WTC11 (cell line): ENCODE measurements around the gene ADIG.
A peak's percentile ranks its signal among the peaks of the same experiment; 100 is the strongest.

ENCODE experiments used
- E2F4 ChIP-seq: sonication (generic); formaldehyde crosslinking; IDR thresholded peaks from 2 replicates; pipeline ENCODE4 v1.8.1; 2022; ENCODE audit warnings: low read depth, mild to moderate bottlenecking, moderate library complexity, missing genetic modification reagents, borderline replicate concordance
- ESRRA ChIP-seq: sonication (generic); formaldehyde crosslinking; IDR thresholded peaks from 2 replicates; pipeline ENCODE4 v1.8.1; 2022; ENCODE audit warnings: mild to moderate bottlenecking, missing genetic modification reagents, borderline replicate concordance
- FOXJ3 ChIP-seq: sonication (generic); formaldehyde crosslinking; IDR thresholded peaks from 2 replicates; pipeline ENCODE4 v1.9.0; 2021; ENCODE audit warnings: missing genetic modification reagents, mild to moderate bottlenecking, borderline replicate concordance
- GABPB1 ChIP-seq: sonication (generic); formaldehyde crosslinking; IDR thresholded peaks from 2 replicates; pipeline ENCODE4 v1.8.1; 2023; ENCODE audit warnings: mild to moderate bottlenecking, missing genetic modification reagents
- JUN ChIP-seq: sonication (generic); formaldehyde crosslinking; IDR thresholded peaks from 2 replicates; pipeline ENCODE4 v1.8.0; 2023; ENCODE audit warnings: mild to moderate bottlenecking, missing genetic modification reagents
- ZNF138 ChIP-seq: sonication (generic); formaldehyde crosslinking; conservative IDR thresholded peaks from 2 replicates; pipeline ENCODE4 v1.8.1; 2022; ENCODE audit warnings: mild to moderate bottlenecking, moderate library complexity, missing genetic modification reagents
- ZNF263 ChIP-seq: sonication (generic); formaldehyde crosslinking; IDR thresholded peaks from 2 replicates; pipeline ENCODE4 v1.8.1; 2022; ENCODE audit warnings: low read depth, mild to moderate bottlenecking, moderate library complexity, missing genetic modification reagents
- TF ChIP-seq, protein P1 (sequence below): fragments of 200-600 bp; IDR thresholded peaks from 2 replicates; pipeline ENCODE4 v1.8.0; 2022; ENCODE audit warnings: antibody characterized with exemption
- TF ChIP-seq, protein P2 (sequence below): sonication (generic); formaldehyde crosslinking; IDR thresholded peaks from 2 replicates; pipeline ENCODE4 v1.8.1; 2023; ENCODE audit warnings: mild to moderate bottlenecking, missing genetic modification reagents, moderate library complexity
- TF ChIP-seq, protein P3 (sequence below): sonication (generic); formaldehyde crosslinking; IDR thresholded peaks from 2 replicates; pipeline ENCODE4 v1.8.0; 2022; ENCODE audit warnings: mild to moderate bottlenecking, missing genetic modification reagents

GRCh38 chr20:38585404-38586180 lies 4.6 kb downstream of the ADIG start:
- TF ChIP-seq, protein P1, sequence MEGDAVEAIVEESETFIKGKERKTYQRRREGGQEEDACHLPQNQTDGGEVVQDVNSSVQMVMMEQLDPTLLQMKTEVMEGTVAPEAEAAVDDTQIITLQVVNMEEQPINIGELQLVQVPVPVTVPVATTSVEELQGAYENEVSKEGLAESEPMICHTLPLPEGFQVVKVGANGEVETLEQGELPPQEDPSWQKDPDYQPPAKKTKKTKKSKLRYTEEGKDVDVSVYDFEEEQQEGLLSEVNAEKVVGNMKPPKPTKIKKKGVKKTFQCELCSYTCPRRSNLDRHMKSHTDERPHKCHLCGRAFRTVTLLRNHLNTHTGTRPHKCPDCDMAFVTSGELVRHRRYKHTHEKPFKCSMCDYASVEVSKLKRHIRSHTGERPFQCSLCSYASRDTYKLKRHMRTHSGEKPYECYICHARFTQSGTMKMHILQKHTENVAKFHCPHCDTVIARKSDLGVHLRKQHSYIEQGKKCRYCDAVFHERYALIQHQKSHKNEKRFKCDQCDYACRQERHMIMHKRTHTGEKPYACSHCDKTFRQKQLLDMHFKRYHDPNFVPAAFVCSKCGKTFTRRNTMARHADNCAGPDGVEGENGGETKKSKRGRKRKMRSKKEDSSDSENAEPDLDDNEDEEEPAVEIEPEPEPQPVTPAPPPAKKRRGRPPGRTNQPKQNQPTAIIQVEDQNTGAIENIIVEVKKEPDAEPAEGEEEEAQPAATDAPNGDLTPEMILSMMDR, result no peak
- TF ChIP-seq ZNF263 (CRISPR knock-in tag) (no peak), GABPB1 (CRISPR knock-in tag) (peak; percentile 76; the same call in 1 of the 2 replicates), ESRRA (CRISPR knock-in tag) (no peak), JUN (CRISPR knock-in tag) (no peak), E2F4 (CRISPR knock-in tag) (no peak), FOXJ3 (CRISPR knock-in tag) (no peak), ZNF138 (CRISPR knock-in tag) (no peak)
- TF ChIP-seq, protein P2, sequence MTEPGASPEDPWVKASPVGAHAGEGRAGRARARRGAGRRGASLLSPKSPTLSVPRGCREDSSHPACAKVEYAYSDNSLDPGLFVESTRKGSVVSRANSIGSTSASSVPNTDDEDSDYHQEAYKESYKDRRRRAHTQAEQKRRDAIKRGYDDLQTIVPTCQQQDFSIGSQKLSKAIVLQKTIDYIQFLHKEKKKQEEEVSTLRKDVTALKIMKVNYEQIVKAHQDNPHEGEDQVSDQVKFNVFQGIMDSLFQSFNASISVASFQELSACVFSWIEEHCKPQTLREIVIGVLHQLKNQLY (CRISPR knock-in tag), result no peak
- TF ChIP-seq, protein P3, sequence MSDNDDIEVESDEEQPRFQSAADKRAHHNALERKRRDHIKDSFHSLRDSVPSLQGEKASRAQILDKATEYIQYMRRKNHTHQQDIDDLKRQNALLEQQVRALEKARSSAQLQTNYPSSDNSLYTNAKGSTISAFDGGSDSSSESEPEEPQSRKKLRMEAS (CRISPR knock-in tag), result no peak
